ENCODE measurements around the gene LRRC56. TPM values are rescaled to one million over a fixed set of nuclear protein-coding genes. Genes with fewer than 3 reads are reported as not detected.

The LRRC56 gene
- total and polyA plus RNA-seq, 9 donors, result 1.7 to 8.4 (median 5.4) TPM

GRCh38 chr11:501683-502287 is 35.5 kb upstream of the LRRC56 start:
- 81% methylated on average over 9 of the region's 19 CpGs for WGBS (ENCODE audit: insufficient coverage)
- no peaks in the 10 kb centered on the region for H3K27me3 ChIP-seq (ENCODE audit: control insufficient read depth, insufficient read depth, low read length)
- DNase-seq, result no peak
- H3K9me3 ChIP-seq (replicated peaks; ENCODE audit: control insufficient read depth, low read depth, low read length), result no peaks in the 10 kb centered on the region
- no peak overlapping the region for H3K27ac ChIP-seq (ENCODE audit: low read length)
- H3K4me1 ChIP-seq (ENCODE audit: control insufficient read depth, insufficient read depth, low read length), result peaks cover 34% of the 10 kb centered on the region
- H3K36me3 ChIP-seq (ENCODE audit: control insufficient read depth, insufficient read depth, low read length), result peaks cover 55% of the 10 kb centered on the region
- H3K4me3 ChIP-seq (ENCODE audit: low read length), result no peak overlapping the region

GRCh38 chr11:502288-503178 is 34.8 kb upstream of the LRRC56 start:
- Histone ChIP-seq H3K27ac (ENCODE audit: low read length) (no peak overlapping the region), H3K27me3 (ENCODE audit: control insufficient read depth, insufficient read depth, low read length) (no peaks in the 10 kb centered on the region), H3K9me3 (replicated peaks; ENCODE audit: control insufficient read depth, low read depth, low read length) (no peaks in the 10 kb centered on the region), H3K4me3 (ENCODE audit: low read length) (no peak overlapping the region), H3K4me1 (ENCODE audit: control insufficient read depth, insufficient read depth, low read length) (peaks cover 35% of the 10 kb centered on the region), H3K36me3 (ENCODE audit: control insufficient read depth, insufficient read depth, low read length) (peaks cover 47% of the 10 kb centered on the region)
- 87% methylated on average over 7 of the region's 10 CpGs for WGBS (ENCODE audit: insufficient coverage)
- no peak for DNase-seq

GRCh38 chr11:503179-503981 is 33.9 kb upstream of the LRRC56 start:
- Histone ChIP-seq H3K4me3 (ENCODE audit: low read length) (peak overlapping the region; percentile 53), H3K4me1 (ENCODE audit: control insufficient read depth, insufficient read depth, low read length) (peaks cover 42% of the 10 kb centered on the region), H3K9me3 (replicated peaks; ENCODE audit: control insufficient read depth, low read depth, low read length) (no peaks in the 10 kb centered on the region), H3K27ac (ENCODE audit: low read length) (peak overlapping the region; percentile 65), H3K27me3 (ENCODE audit: control insufficient read depth, insufficient read depth, low read length) (no peaks in the 10 kb centered on the region), H3K36me3 (ENCODE audit: control insufficient read depth, insufficient read depth, low read length) (peaks cover 43% of the 10 kb centered on the region)
- DNase-seq, result peak; percentile 44
- WGBS (ENCODE audit: insufficient coverage), result 55% methylated on average over 13 of the region's 24 CpGs

- peak; percentile 87 for DNase-seq
- H3K4me1 ChIP-seq (ENCODE audit: control insufficient read depth, insufficient read depth, low read length), result peaks cover 42% of the 10 kb centered on the region
- 7% methylated on average over 70 of the region's 72 CpGs for WGBS (ENCODE audit: insufficient coverage)
- H3K27me3 ChIP-seq (ENCODE audit: control insufficient read depth, insufficient read depth, low read length), result no peaks in the 10 kb centered on the region
- H3K9me3 ChIP-seq (replicated peaks; ENCODE audit: control insufficient read depth, low read depth, low read length), result no peaks in the 10 kb centered on the region
- peaks cover 39% of the 10 kb centered on the region for H3K36me3 ChIP-seq (ENCODE audit: control insufficient read depth, insufficient read depth, low read length)
- H3K27ac ChIP-seq (ENCODE audit: low read length), result peak overlapping the region; percentile 69
- H3K4me3 ChIP-seq (ENCODE audit: low read length), result peak overlapping the region; percentile 53
Measured at GRCh38 chr11:504053-504993, 33.0 kb upstream of the LRRC56 start.

GRCh38 chr11:504994-505344 is 32.4 kb upstream of the LRRC56 start:
- Histone ChIP-seq H3K36me3 (ENCODE audit: control insufficient read depth, insufficient read depth, low read length) (peaks cover 36% of the 10 kb centered on the region), H3K9me3 (replicated peaks; ENCODE audit: control insufficient read depth, low read depth, low read length) (no peaks in the 10 kb centered on the region), H3K4me1 (ENCODE audit: control insufficient read depth, insufficient read depth, low read length) (peaks cover 42% of the 10 kb centered on the region), H3K27me3 (ENCODE audit: control insufficient read depth, insufficient read depth, low read length) (no peaks in the 10 kb centered on the region), H3K27ac (ENCODE audit: low read length) (peak overlapping the region; percentile 69), H3K4me3 (ENCODE audit: low read length) (no peak overlapping the region)
- DNase-seq, result no peak
- WGBS (ENCODE audit: insufficient coverage), result 37% methylated on average over 5 of the region's 7 CpGs

- peak overlapping the region; percentile 99 for H3K4me3 ChIP-seq (ENCODE audit: low read length)
- H3K36me3 ChIP-seq (ENCODE audit: control insufficient read depth, insufficient read depth, low read length), result peaks cover 34% of the 10 kb centered on the region
- no peaks in the 10 kb centered on the region for H3K27me3 ChIP-seq (ENCODE audit: control insufficient read depth, insufficient read depth, low read length)
- peaks cover 42% of the 10 kb centered on the region for H3K4me1 ChIP-seq (ENCODE audit: control insufficient read depth, insufficient read depth, low read length)
- peak overlapping the region; percentile 100 for H3K27ac ChIP-seq (ENCODE audit: low read length)
- peak; percentile 99 for DNase-seq
- no peaks in the 10 kb centered on the region for H3K9me3 ChIP-seq (replicated peaks; ENCODE audit: control insufficient read depth, low read depth, low read length)
- under 1% methylated on average over 58 of the region's 71 CpGs for WGBS (ENCODE audit: insufficient coverage)
Measured at GRCh38 chr11:506238-506994, 30.9 kb upstream of the LRRC56 start.

GRCh38 chr11:506995-507726 is 30.2 kb upstream of the LRRC56 start, which contains the start of gene RNH1:
Gene RNH1 (minus strand): TSS chr11:507242. CDS start chr11:502162, 5,080 bp downstream.
- H3K9me3 ChIP-seq (replicated peaks; ENCODE audit: control insufficient read depth, low read depth, low read length), result no peaks in the 10 kb centered on the region
- WGBS (ENCODE audit: insufficient coverage), result under 1% methylated on average over 78 of the region's 93 CpGs
- peak within 1 kb of the TSS; percentile 99 for H3K4me3 ChIP-seq (ENCODE audit: low read length)
- DNase-seq, result peak; percentile 96
- H3K4me1 ChIP-seq (ENCODE audit: control insufficient read depth, insufficient read depth, low read length), result peaks cover 41% of the 10 kb centered on the region
- H3K36me3 ChIP-seq (ENCODE audit: control insufficient read depth, insufficient read depth, low read length), result peaks cover 29% of the 10 kb centered on the region
- H3K27me3 ChIP-seq (ENCODE audit: control insufficient read depth, insufficient read depth, low read length), result no peaks in the 10 kb centered on the region
- peak within 1 kb of the TSS; percentile 100 for H3K27ac ChIP-seq (ENCODE audit: low read length)

GRCh38 chr11:507727-508515 is 29.4 kb upstream of the LRRC56 start:
- Histone ChIP-seq H3K36me3 (ENCODE audit: control insufficient read depth, insufficient read depth, low read length) (peaks cover 33% of the 10 kb centered on the region), H3K4me3 (ENCODE audit: low read length) (peak overlapping the region; percentile 59), H3K27me3 (ENCODE audit: control insufficient read depth, insufficient read depth, low read length) (no peaks in the 10 kb centered on the region), H3K4me1 (ENCODE audit: control insufficient read depth, insufficient read depth, low read length) (peaks cover 34% of the 10 kb centered on the region), H3K27ac (ENCODE audit: low read length) (peak overlapping the region; percentile 71), H3K9me3 (replicated peaks; ENCODE audit: control insufficient read depth, low read depth, low read length) (no peaks in the 10 kb centered on the region)
- 22% methylated on average over 25 of the region's 45 CpGs for WGBS (ENCODE audit: insufficient coverage)
- DNase-seq, result no peak

All from muscle of leg (tissue), 11 donors.